NCI-H2196 (cell line): Measurements from ENCODE around the gene MPST.

Experiments used
- DNase-seq: peaks from one replicate; lab custom pipeline; 2025; ENCODE audit not compliant: unreplicated experiment; lab: John Stamatoyannopoulos, UW

MPST gene

DNA sequence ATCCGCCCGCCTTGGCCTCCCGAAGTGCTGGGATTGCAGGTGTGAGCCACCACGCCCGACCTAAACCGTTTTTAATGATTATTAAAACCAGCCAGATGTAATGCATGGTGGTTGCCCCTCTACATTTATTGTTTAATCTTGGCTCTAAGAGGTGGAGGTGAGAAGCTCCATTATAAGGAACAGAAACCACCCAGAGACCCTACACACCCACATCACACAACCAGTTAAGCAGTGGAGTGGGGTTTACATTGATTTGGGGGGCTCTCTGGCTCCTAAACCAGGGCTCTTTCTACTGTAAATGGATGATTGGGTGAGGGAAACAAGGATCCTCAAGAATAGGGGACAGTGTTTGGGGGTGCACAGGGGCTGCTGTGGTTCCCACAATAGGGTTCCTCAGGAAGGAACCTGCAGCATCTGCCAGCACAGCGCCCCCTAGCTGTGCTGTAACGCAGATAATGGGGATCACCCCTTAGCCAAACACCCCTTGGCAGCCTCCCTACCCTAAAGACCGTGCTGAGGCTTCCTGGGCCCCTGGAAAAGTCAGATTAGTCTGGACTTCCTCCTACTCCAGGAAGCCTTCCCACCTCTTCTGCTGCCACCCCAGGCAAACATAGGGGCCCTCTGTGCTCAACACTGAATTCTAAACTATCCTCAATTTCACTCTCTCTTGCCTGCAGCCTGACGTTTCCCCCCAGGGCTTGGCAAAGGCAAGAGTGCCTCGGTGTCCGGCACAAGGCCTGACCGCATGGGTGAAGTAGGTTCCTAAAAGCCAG lies 2.4 kb downstream of the MPST start:
- DNase-seq = no peak

DNA sequence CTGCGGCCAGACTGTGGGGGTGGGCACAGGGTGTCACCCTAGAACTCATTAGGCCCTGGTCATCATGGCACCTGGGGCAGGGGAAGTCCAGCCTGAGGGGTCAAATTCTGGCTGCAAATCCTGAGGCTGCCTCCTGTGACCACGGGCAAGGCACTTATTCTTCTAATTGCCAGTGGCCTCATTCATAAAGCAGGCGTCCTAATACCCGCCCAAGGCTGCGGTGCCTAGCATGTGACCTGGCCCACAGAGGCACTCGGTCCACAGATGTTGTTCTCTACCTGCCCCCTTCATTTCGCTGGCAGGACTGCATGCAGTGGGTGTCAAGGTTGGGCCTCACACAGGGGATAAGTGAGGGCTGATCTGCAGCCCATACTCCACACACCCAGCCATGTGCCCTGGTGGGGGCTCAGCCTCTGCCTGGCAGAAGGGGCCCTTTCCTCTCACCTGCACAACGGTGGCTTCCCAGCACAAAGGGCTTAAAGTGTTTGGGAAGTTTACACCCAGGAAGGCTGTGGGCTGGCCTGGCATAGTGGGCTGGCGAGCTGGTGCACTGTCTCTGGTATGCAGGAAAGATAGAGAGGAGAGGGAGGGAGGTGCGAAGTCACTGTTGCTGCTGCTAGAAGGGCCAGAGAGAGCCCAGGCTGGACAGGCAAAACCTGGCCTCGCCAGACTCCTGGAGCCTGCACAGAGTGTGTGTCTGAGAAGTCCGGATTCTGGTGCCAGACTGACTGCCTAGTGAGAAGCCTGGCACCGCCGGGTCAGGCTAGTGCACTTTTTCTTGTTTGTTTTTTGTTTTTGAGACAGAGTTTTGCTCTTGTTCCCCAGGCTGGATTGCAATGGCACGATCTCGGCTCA lies 3.2 kb downstream of the MPST start:
- DNase-seq = no peak

DNA sequence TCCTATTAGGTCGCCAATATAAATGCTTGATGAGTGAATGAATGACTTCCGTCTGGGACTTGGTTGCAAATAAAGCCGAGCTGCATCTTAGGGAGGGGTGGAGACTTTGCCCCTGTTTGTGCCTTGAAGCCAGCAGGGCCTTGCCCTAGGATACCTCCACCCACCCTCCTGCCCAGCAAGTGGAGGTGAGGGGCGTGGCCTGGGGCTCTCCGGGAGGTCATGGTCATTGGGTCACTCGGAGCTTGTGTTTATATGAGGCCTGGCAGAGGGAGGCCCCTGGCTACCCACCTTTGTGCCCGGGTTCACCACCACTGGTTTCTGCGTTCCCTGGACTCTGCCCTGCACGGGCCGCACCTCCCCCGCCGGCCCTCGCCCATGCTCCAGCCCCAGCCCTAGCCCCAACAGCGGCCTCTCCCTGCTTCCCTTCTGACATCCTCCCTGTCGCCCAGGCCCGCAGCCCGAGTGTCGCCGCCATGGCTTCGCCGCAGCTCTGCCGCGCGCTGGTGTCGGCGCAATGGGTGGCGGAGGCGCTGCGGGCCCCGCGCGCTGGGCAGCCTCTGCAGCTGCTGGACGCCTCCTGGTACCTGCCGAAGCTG lies 4.3 kb downstream of the MPST start:
- DNase-seq = no peak

DNA sequence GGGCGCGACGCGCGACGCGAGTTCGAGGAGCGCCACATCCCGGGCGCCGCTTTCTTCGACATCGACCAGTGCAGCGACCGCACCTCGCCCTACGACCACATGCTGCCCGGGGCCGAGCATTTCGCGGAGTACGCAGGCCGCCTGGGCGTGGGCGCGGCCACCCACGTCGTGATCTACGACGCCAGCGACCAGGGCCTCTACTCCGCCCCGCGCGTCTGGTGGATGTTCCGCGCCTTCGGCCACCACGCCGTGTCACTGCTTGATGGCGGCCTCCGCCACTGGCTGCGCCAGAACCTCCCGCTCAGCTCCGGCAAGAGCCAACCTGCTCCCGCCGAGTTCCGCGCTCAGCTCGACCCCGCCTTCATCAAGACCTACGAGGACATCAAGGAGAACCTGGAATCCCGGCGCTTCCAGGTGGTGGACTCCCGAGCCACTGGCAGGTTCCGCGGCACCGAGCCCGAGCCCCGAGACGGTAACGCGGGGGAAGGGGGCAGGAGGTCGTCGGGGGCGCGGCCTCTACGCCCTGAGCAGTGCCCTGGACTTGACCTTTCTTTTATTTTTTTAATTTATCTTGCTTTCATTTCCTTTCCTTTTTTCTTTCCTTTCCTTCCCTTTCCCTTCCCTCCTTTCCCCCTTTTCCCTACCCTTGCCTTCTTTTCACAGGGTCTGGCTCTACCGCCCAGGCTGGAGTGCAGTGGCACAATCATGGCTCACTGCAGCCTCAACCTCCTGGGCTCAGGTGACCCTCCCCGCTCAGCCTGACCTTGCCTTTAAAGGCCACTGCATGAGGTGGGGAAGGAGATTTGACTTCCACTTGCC lies 5.0 kb downstream of the MPST start:
- no peak for DNase-seq

DNA sequence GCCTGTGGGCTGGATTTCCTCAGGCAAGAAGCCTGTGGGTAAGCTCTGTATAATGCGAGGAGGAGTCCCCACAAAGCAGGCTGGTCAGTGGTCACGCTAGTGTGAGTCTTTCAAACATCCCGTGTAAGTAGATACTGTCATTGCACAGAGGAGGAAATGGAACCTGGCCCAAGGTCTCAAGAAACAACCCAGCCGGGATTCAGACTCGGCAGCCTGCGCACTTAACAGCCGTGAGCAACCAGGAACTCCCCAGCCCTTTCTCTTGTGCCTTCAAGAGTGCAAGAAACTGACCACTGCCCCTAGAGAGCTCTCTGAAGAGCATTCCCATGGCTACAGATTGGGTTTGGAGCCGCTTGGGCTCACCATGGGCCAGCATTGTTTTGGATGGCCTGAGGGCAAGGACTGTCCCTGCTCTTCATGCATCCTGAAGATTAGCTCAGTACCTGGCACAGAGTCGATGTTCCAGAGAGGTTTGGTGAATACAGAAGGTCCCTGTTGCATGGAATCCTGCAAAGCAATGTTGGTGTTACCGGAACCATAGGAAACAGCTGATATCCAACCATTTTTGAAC lies 6.0 kb downstream of the MPST start:
- no peak for DNase-seq

DNA sequence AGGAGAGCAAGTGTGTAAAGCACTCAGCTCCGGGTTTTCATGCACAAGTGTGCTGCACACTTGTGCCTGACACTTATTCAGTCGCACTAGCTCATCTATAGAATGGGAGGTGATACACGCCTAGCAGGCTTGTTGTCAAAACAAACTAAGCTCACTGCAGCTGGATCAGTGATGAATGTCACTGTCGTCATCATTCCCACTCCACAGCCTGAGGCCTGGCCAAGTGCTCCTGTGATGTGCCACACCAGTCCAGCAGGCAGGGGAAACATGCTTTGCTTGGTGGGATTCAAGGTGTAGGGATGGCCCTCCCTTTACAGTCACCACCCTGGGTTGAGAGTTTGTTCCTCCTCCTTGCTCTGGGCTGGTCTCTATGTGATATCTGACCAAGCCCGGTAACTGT lies 6.8 kb downstream of the MPST start:
- DNase-seq = no peak

DNA sequence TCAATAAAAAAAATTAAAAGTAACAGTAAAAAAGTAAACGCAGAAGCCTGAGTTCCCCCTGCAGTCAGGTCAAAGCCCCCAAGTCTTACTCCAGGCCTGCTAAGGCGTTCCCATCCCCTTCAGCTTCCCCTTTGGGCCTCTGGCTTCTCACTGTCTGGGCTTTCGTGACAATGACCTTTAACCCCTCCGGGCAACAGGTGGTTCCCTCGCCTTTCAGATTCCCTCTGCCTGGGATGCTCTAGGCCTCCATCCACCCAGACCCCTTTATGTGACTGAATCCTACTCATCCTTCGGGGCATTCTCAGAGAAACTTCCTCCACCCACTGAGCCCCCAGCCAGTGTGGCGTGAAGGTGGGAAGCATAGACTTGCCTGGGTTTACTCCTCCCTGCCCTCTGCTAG lies 8.0 kb downstream of the MPST start:
- DNase-seq = no peak

DNA sequence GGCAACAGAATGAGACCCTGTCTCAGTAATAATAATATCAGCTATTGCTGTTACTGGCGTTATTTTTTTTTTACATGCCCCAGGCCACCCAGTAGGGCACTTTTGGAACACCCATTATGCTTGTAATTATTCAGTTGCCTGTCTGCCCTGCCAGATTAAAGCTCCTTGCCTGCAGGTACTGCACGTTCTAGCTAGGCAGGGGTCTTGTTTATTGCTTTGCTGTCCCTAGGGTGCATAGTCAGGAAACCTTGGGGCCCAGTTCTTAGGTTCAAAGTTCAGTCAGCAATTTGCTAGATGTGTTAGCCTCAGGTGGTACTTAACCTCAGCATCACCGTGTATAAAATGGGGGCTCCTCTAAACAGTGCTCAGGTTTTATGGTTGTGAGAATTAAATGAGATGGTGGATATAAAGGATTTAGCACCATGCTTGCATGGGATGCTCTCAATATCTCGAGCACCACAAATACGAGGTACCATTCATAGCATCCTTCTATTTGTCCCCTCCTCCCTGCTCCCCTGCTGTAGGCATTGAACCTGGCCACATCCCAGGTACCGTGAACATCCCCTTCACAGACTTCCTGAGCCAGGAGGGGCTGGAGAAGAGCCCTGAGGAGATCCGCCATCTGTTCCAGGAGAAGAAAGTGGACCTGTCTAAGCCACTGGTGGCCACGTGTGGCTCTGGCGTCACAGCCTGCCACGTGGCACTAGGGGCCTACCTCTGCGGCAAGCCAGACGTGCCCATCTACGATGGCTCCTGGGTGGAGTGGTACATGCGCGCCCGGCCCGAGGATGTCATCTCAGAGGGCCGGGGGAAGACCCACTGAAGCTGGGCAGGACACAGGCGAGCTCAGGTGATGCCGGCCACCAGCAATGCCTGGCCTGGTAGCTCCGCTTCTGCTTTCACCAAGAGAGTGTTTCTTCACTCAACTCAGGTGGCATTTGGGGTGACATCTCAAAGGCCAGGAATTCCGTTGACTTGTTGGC lies 9.4 kb downstream of the MPST start:
- no peak for DNase-seq

DNA sequence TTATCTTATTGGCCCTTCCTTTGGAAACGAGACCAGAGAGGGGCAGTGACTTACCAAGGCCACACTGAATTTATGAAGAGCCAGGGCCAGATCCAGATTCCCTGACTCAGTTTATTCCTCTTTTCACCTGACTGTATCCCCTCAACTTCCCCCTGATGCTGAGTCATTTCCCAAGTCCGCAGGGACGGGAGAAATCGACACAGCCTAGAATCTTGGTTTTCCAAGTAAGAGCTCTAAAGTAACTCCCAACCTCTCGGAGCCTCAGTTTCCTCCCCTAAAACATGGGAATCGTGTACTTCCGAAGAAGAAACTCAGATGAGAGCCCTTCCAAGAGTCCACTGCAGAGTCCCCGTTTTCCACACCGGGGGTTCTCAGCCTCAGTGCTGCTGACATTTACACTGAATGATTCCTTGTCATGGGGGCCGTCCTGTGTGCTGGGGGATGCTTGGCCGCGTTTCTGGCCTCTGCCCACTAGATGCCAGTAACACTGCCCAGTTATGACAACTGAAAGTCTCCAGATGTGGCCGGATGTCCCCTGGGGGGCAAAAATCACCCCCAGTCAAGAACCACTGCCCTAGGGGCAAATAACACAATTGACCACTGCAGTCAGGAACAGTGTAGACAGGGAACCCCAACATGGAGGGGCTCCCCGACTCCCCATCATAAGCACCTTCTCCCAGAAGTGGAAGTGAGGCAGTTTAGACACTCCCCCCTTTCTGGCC lies 11.2 kb downstream of the MPST start:
- DNase-seq = no peak

DNA sequence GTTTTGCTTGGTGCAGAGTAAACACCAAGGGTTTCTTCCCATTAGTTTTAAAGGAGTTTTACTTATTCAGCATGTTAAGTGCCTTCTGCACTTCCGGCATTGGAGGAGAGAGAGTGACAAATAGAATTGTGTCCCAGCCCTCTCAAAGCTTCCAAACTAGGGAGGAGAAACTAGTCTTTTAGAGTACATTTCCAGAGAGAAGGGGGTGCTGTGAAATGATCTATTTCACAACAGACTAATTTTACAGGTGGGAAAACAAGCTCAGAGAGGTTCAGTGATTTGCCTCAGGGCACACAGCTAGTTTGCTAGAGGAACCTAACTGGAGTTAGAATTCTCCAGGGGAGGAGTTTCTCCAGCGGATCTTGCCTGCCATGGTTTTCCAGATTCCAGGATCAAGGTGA lies 12.6 kb downstream of the MPST start:
- no peak for DNase-seq

DNA sequence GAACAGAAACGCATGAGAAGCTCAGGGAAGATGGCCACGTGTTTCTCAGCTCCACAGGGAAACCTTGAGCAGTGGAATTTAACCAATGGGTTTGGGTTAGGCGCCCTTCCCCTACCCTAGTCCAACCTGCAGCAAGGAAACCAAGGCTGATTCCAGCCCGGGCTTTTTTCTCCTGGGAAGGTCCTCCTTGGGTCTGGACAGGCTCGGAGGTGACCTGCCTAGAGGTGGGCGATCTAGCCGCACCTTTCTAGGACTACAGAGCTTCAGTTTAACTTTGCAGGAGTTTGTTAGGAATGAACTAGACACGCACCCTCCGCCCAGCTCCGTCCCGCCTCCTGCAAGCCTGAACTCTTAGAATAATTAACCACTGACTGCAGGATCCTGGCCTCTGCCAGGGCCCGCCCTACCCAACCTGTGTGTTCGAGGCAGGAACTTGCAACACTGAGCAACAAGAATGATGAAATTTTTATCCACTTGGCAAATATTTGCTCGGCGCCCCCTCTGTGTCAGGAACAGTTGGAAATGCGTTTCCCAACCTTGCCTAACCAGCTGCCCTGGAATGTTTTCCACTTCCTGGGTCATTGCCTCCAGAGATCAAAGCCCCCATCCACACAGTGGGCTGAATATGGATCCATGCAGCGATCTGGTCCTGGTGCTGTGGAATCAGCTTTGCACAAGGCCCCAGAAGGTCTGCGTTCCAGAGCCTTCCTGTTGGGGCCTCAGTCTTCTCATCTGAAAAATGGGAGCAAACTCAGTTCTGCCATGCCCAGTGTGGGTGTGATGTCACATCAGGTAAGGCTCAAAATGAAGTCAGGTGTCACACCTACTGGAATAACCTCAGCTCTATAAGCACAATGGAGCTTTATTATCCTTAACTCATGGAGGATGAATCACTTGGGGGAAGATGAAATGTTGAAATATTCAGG lies 13.3 kb downstream of the MPST start:
- no peak for DNase-seq

DNA sequence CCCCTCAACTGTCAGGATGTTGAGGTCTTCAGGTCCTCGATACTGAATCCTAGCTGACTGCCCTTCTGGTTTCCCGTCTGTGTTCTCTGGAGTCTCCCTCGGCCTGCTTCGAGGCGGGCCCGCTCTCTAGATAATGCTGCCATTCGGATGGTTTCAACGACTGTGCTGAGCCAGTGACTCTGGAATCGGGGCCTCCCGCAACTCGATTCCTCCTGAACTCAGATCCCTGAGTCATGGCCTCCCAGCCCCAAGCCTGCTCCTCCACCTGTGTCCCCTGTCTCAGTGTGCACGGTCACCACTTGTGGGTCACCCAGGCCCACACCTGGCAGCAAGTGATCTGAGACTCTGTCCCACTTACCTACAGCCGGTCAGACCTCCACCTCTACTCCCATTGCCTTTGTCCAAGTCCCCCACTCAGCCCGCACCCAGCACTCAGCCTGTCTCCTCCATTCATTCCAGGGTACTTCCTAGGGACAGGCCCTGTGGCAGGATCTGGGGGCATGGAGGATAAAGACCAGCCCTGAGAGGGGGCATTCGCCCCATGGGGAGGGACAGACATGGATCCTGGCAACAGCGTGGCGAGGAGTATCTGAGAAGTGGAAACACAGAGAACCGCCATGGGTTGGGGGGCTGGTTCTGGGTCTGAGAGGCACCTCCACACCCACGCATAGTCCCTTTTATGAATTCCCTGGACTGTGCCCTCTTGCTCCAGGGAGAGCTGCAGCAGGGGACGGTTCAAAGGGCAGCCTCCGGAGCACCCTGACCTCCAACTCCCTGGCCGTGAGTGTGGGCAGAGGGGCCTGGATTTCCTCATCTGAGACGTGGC lies 14.3 kb downstream of the MPST start:
- DNase-seq = no peak

DNA sequence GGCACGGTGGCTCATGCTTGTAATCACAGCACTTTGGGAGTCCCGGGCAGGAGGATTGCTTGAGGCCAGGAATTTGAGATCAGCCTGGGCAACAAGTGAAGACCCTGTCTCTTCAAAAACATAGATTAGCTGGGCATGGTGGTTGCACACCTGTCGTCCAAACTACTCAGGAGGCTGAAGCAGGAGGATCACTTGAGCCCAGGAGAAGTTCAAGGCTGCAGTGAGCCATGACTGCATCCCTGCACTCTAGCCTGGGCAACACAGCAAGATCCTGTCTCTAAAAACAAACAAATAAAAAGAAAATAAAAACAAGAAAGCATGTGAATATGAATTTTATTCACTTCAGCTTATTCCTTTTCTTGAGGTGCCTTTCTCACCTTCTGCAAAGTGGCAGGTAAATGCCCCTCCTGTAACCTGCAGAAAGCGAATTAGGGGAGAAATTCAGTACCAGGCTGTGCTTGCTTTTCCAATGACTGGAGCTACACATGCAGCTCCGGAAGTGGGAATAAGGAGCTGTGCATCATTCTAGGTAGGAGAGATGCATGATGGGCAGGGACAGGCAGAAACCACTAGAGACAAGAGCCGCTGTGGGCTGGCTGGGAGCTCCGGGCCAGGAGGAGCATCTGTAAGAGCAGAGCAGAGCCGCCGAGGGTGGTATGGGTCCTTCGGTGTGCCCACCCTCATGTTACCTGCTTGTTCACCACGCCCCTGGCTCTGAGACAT lies 17.3 kb downstream of the MPST start:
- no peak for DNase-seq

DNA sequence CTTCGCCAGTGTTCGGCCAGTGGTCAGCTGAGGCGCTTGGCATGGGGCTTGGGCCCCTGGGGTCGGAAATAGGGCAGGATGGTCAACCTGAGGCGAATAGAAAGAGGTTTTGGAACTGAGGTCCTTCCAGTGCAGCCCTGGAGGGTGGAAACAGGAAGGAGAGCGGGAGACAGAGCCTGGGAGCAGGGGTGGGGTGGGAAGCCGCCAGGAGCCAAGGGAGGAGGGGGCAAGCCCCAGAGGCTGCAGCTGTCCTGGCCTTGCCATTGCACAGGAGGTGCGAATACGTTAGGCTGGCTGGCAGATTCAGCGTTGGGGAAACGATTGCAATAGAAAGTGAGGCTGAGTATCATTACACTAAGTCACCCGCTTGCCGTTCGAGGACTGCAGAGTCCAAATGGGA lies 18.1 kb downstream of the MPST start:
- no peak for DNase-seq

DNA sequence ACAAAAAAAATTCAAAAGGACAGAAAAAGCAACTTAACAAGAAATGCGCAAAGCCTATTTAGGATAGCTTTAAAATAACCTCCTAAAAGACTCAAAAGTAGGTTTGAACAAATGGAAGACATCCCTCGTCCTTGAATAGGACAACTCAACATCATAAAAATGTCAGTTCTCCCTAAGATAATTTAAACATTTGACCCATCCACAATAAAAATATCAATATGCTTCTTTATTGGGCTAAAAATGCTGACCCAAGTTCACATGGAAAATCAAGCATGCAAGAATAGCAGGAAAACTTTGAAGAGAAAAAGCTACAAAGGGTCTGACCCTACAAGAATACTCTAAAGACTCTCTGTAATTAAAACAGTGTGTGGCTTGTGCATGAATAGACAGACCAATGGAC lies 19.9 kb downstream of the MPST start:
- no peak for DNase-seq

DNA sequence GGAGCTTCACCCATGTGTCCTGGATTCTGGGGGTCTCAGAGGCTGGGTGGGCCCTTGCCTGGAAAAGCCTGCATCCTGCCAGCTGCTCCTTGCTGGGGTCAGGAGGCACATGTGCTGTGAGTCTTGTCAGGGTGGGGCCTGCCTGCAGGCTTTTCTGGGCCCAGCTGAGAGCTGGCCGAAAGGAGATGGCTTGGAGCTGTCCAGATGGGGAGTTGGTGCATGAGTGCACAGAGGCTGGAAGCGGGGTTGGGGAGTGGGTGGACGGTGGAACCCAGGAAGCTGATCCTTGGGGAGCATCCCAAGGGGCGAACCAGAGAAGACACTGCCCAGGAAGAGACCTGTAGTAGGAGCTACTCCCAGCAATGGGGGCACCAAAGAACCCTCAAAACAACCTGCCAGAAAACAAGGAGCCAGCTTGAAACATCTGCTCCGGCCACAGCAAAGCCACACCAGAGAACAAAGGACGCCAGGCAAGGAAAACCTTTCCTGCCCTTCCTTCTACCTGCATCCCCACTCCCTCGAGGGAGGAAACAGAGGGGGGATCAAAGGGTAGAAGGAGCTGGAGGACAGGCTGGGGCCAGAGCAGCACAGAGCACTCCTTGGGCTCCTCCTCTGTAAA lies 23.8 kb downstream of the MPST start:
- DNase-seq = no peak
